A549 (cell line): ENCODE data around the gene KAT2A. TPM values are rescaled to one million over a fixed set of nuclear protein-coding genes. Genes with fewer than 3 reads are reported as not detected.

Source experiments
- ATAC-seq, 2 experiments: fragments of 200-7000 bp in 1 of 2; fragments of >200 bp in 1 of 2; cut with Nextera tagmentation in 1 of 2; cut with Tn5 transposase in 1 of 2; 3 replicates each; pipeline versions ENCODE4 v1.8.0 to v1.9.1; 2018 to 2020; ENCODE audit warnings: mild to moderate bottlenecking in 1 of 2, moderate library complexity in 1 of 2
- CTCF ChIA-PET: fragments of 300-600 bp; sonication (Branson Sonifier 250); formaldehyde crosslinking; extraction: SDS; loops from one replicate; lab custom pipeline; 2021; ENCODE audit warnings: antibody characterized with exemption, inconsistent platforms; lab: Yijun Ruan, JAX
- POLR2A ChIA-PET: fragments of 350-600 bp; formaldehyde crosslinking; extraction: SDS; loops from one replicate; lab custom pipeline; 2021; ENCODE audit warnings: antibody characterized with exemption, inconsistent platforms; lab: Yijun Ruan, JAX
- DNase-seq, 2 experiments: peaks; one replicate each; pipeline versions ENCODE4 v3.0.0 to v3.0.0-alpha.2; 2011 to 2016; ENCODE audit warnings: low read depth in 1 of 2, low spot score in 1 of 2
- FAIRE-seq: peaks from 2 replicates; lab custom pipeline; 2011; peaks lifted over from hg19 to GRCh38; lab: Jason Lieb, UNC
- H3K27ac ChIP-seq, 2 experiments: fragments of >200 bp; sonication (Bioruptor Twin); formaldehyde crosslinking; 3 replicates each; pipeline ENCODE4 v1.5.1; 2016 to 2017
- H3K4me1 ChIP-seq: fragments of >200 bp; sonication (Bioruptor Twin); formaldehyde crosslinking; 3 replicates; pipeline ENCODE4 v1.6.1; 2016
- H3K4me2 ChIP-seq: fragments of >200 bp; sonication (Bioruptor Twin); formaldehyde crosslinking; 3 replicates; pipeline ENCODE4 v1.6.1; 2016
- H3K4me3 ChIP-seq: fragments of >200 bp; sonication (Bioruptor Twin); formaldehyde crosslinking; 3 replicates; pipeline ENCODE4 v1.5.1; 2016
- H3K9me3 ChIP-seq: fragments of >200 bp; sonication (Bioruptor Twin); formaldehyde crosslinking; 3 replicates; pipeline ENCODE4 v1.6.1; 2016
- ATOH8 ChIP-seq: fragments of 250-450 bp; sonication (Bioruptor Pico); IDR thresholded peaks from 2 replicates; pipeline ENCODE4 v1.5.0; 2020; ENCODE audit warnings: low read depth, mild to moderate bottlenecking, moderate library complexity
- CEBPB ChIP-seq, 2 experiments: fragments of >200 bp in 1 of 2; sonication (Bioruptor Twin) in 1 of 2; formaldehyde crosslinking in 1 of 2; IDR thresholded peaks; 2 replicates each; pipeline ENCODE4 v1.6.1; 2012 to 2016
- CHD2 ChIP-seq: fragments of 150-350 bp; IDR thresholded peaks from 2 replicates; pipeline ENCODE4 v1.6.1; 2014; ENCODE audit warnings: low read length; ENCODE audit not compliant: partially characterized antibody
- CTCF ChIP-seq: fragments of >200 bp; sonication (Bioruptor Twin); formaldehyde crosslinking; IDR thresholded peaks from 3 replicates; pipeline ENCODE4 v1.5.1; 2016
- EHF ChIP-seq: fragments of 250-450 bp; sonication (Bioruptor Pico); IDR thresholded peaks from 2 replicates; pipeline ENCODE4 v1.5.0; 2020; ENCODE audit warnings: mild to moderate bottlenecking
- ELK1 ChIP-seq: fragments of 150-350 bp; IDR thresholded peaks from 2 replicates; pipeline ENCODE4 v1.6.1; 2014; ENCODE audit warnings: low read depth, mild to moderate bottlenecking, low read length
- FOSL2 ChIP-seq, 2 experiments: fragments of 450-650 bp in 1 of 2; fragments of >200 bp in 1 of 2; sonication (Bioruptor Twin) in 1 of 2; formaldehyde crosslinking; IDR thresholded peaks; 2 replicates each; pipeline versions ENCODE4 v1.5.0 to v1.6.1; 2016 to 2020; ENCODE audit warnings: mild to moderate bottlenecking in 1 of 2, moderate library complexity in 1 of 2
- GATA3 ChIP-seq: IDR thresholded peaks from 2 replicates; pipeline ENCODE4 v1.6.1; 2012; ENCODE audit warnings: borderline replicate concordance
- HES2 ChIP-seq: fragments of >200 bp; sonication (Bioruptor Twin); formaldehyde crosslinking; IDR thresholded peaks from 2 replicates; pipeline ENCODE4 v1.6.1; 2016
- HEYL ChIP-seq: fragments of 250-450 bp; sonication (Bioruptor Pico); IDR thresholded peaks from 2 replicates; pipeline ENCODE4 v1.8.0; 2021; ENCODE audit warnings: mild to moderate bottlenecking, moderate library complexity
- HOXB13 ChIP-seq: fragments of 250-450 bp; sonication (Bioruptor Pico); IDR thresholded peaks from 2 replicates; pipeline ENCODE4 v1.5.0; 2020; ENCODE audit warnings: low read depth, mild to moderate bottlenecking, moderate library complexity
- JUN ChIP-seq, 2 experiments: fragments of >200 bp; sonication (Bioruptor Twin); formaldehyde crosslinking; IDR thresholded peaks; 2 replicates in 1 of 2; 3 replicates in 1 of 2; pipeline ENCODE4 v1.6.1; 2016 to 2017
- KDM5A ChIP-seq: fragments of 200-600 bp; sonication (generic); IDR thresholded peaks from 2 replicates; pipeline ENCODE4 v1.6.1; 2016; ENCODE audit warnings: antibody characterized with exemption, mild to moderate bottlenecking
- MAX ChIP-seq: IDR thresholded peaks from 2 replicates; pipeline ENCODE4 v1.6.1; 2012
- NFE2L2 ChIP-seq: fragments of 150-350 bp; conservative IDR thresholded peaks from 2 replicates; pipeline ENCODE4 v1.6.1; 2014; ENCODE audit warnings: low read length
- NR3C1 ChIP-seq: fragments of >200 bp; sonication (Bioruptor Twin); formaldehyde crosslinking; IDR thresholded peaks from 3 replicates; pipeline ENCODE4 v1.6.1; 2017
- POLR2A ChIP-seq: IDR thresholded peaks from 2 replicates; pipeline ENCODE4 v1.6.1; 2012; ENCODE audit warnings: mild to moderate bottlenecking, low read length
- POLR2AphosphoS2 ChIP-seq: conservative IDR thresholded peaks from 2 replicates; pipeline ENCODE4 v1.6.1; 2012; ENCODE audit warnings: low read length, improper control_type of control experiment, inconsistent platforms
- RAD21 ChIP-seq, 2 experiments: fragments of >200 bp in 1 of 2; sonication (Bioruptor Twin) in 1 of 2; formaldehyde crosslinking in 1 of 2; IDR thresholded peaks in 1 of 2; conservative IDR thresholded peaks in 1 of 2; 2 replicates in 1 of 2; 3 replicates in 1 of 2; pipeline ENCODE4 v1.6.1; 2012 to 2018; ENCODE audit warnings: inconsistent platforms in 1 of 2
- ZFP36 ChIP-seq: fragments of 450-650 bp; IDR thresholded peaks from 2 replicates; pipeline ENCODE4 v1.6.1; 2014; ENCODE audit warnings: borderline replicate concordance; ENCODE audit not compliant: partially characterized antibody
- WGBS: methylation state at CpG from one replicate; pipeline ENCODE4 v1.1.6; 2017; ENCODE audit errors: missing lambda C conversion rate; 5-methylcytosine and 5-hydroxymethylcytosine counted together
- polyA plus RNA-seq, 4 experiments: library from polyadenylated mRNA; depleted of rRNA in 3 of 4; stranded (reverse); fragments of >200 nt; fragmentation: RNase III in 1 of 4; extraction: RNeasy Plus Mini Kit Qiagen cat#74134 plus additional on column Dnase treatment in 1 of 4; gene quantifications; 2 replicates in 3 of 4; 3 replicates in 1 of 4; pipeline ENCODE4 v1.2.3, GENCODE V29; 2011 to 2017

The KAT2A gene
- polyA plus RNA-seq, 2 of the 4 experiments (the other 2 are of a cell fraction), result 42.2 to 68.1 TPM

GRCh38 chr17:42094375-42095069 lies 26.6 kb downstream of the KAT2A start:
- ChIA-PET CTCF (interaction anchor here (0.6 to 39.5 kb wide), 7 partner anchors 10 to 131 kb away, joined by 3 to 658 read pairs (median 4); partner anchors contain the start of genes DHX58, DNAJC7, KAT2A and NKIRAS2), POLR2A (no interaction called here)
- Histone ChIP-seq H3K9me3 (no peaks in the 10 kb centered on the region), H3K27ac (no peak overlapping the region), H3K4me3 (no peak overlapping the region), H3K4me2 (no peak overlapping the region), H3K4me1 (0 out of 3 replicates have a peak, but pooled peaks cover 3% of the 10 kb centered on the region)
- TF ChIP-seq CEBPB (IDR thresholded peaks at IDR 0.05), result no peak
- TF ChIP-seq EHF (CRISPR knock-in tag), result no peak
- TF ChIP-seq MAX, result no peak
- no peak for TF ChIP-seq HOXB13 (CRISPR knock-in tag)
- no peak for TF ChIP-seq ZFP36
- TF ChIP-seq ATOH8 (CRISPR knock-in tag), result no peak
- TF ChIP-seq POLR2AphosphoS2, result no peak
- no peak for TF ChIP-seq JUN (IDR thresholded peaks at IDR 0.05)
- no peak for TF ChIP-seq NR3C1
- TF ChIP-seq CTCF, result no peak
- DNase-seq (no peak), ATAC-seq (no peak), FAIRE-seq (no peak)
- WGBS, result 76% methylated on average over 12 of the region's 12 CpGs

- CTCF ChIA-PET, result interaction anchor here (0.6 to 39.5 kb wide), 7 partner anchors 8 to 435 kb away, joined by 3 to 658 read pairs (median 7); partner anchors contain the start of genes DNAJC7 and NKIRAS2
- 58% methylated on average over 6 of the region's 6 CpGs for WGBS
- H3K27ac ChIP-seq, result no peak overlapping the region
Measured at GRCh38 chr17:42092939-42093338, 28.2 kb downstream of the KAT2A start.

More at GRCh38 chr17:42092939-42093338, 28.2 kb downstream of the KAT2A start:
- TF ChIP-seq FOSL2 (IDR thresholded peaks at IDR 0.05) (no peak), FOSL2 (CRISPR knock-in tag; IDR thresholded peaks at IDR 0.05) (no peak), KDM5A (no peak), RAD21 (conservative IDR thresholded peaks at IDR 0.05 in 1 of 2, IDR thresholded peaks at IDR 0.05 in 1 of 2) (no peak), NFE2L2 (no peak), HES2 (no peak), HEYL (no peak), CEBPB (IDR thresholded peaks at IDR 0.05) (no peak), CHD2 (no peak), GATA3 (no peak), POLR2A (no peak), ELK1 (no peak)
- TF ChIP-seq, all 56 proteins: peak for 0
- DNase-seq, result no peak
- H3K4me1 ChIP-seq, result 0 out of 3 replicates have a peak, but pooled peaks cover 3% of the 10 kb centered on the region
- ATAC-seq, result no peak
- no peak for FAIRE-seq
- H3K9me3 ChIP-seq, result no peaks in the 10 kb centered on the region
- H3K4me3 ChIP-seq, result no peak overlapping the region
- no peak overlapping the region for H3K4me2 ChIP-seq
- POLR2A ChIA-PET, result no interaction called here
